ENCODE measurements around the gene C1orf21. TPM values are rescaled to one million over a fixed set of nuclear protein-coding genes. Genes with fewer than 3 reads are reported as not detected.

C1orf21 gene
- polyA plus RNA-seq, 1 of the 3 experiments (the other 2 are of a cell fraction), result 4.8 TPM

- Histone ChIP-seq H3K4me1 (ENCODE audit: control insufficient read depth in 1 of 2, insufficient read depth in 2 of 2, low read depth in 1 of 2, low read length in 1 of 2) (no peaks in the 10 kb centered on the region; a peak in 1 of 4 replicates), H3F3A (replicated peaks; ENCODE audit: insufficient read depth) (no peaks in the 10 kb centered on the region), H4K20me1 (ENCODE audit: insufficient read depth) (no peaks in the 10 kb centered on the region), H3K4me2 (no peak overlapping the region), H3K9ac (no peak overlapping the region), H3K4me3 (ENCODE audit: low read depth in 2 of 2, low read length in 1 of 2) (no peak overlapping the region), H3K27me3 (ENCODE audit: insufficient read depth) (no peaks in the 10 kb centered on the region), H3K9me2 (no peaks in the 10 kb centered on the region), H3K79me2 (ENCODE audit: insufficient read depth) (no peaks in the 10 kb centered on the region), H3K27ac (ENCODE audit: low read depth in 2 of 2, low read length in 1 of 2) (no peak overlapping the region), H2AFZ (ENCODE audit: low read depth) (no peak overlapping the region), H3K36me3 (replicated peaks in 1 of 2; ENCODE audit: control insufficient read depth in 1 of 2, insufficient read depth in 2 of 2, low read length in 1 of 2) (no peaks in the 10 kb centered on the region), H3K9me3 (no peaks in the 10 kb centered on the region)
- CTCF ChIA-PET, result no interaction called here
- no peak for DNase-seq
- TF ChIP-seq GATA2 (CRISPR knock-in tag; IDR thresholded peaks at IDR 0.05) (no peak), MEF2A (IDR thresholded peaks at IDR 0.05; ENCODE audit: borderline replicate concordance, low read depth) (no peak), MAX (IDR thresholded peaks at IDR 0.05; ENCODE audit: low read depth) (no peak), YY1 (IDR thresholded peaks at IDR 0.05; ENCODE audit: low read depth) (no peak), NFIC (IDR thresholded peaks at IDR 0.05; ENCODE audit: borderline replicate concordance) (no peak)
- WGBS (ENCODE audit: low lambda C conversion rate), result 16% methylated on average over 1 of the region's 1 CpG
- POLR2A ChIA-PET, result no interaction called here
Observed at GRCh38 chr1:184643661-184644060, 256.8 kb downstream of the C1orf21 start.

- Histone ChIP-seq H2AFZ (ENCODE audit: low read depth) (no peak overlapping the region), H3K4me2 (no peak overlapping the region), H3K27me3 (ENCODE audit: insufficient read depth) (no peaks in the 10 kb centered on the region), H3F3A (replicated peaks; ENCODE audit: insufficient read depth) (peaks cover 8% of the 10 kb centered on the region), H3K27ac (ENCODE audit: low read depth in 2 of 2, low read length in 1 of 2) (no peak overlapping the region), H3K79me2 (ENCODE audit: insufficient read depth) (no peaks in the 10 kb centered on the region), H3K9me3 (no peaks in the 10 kb centered on the region), H3K9ac (no peak overlapping the region), H3K9me2 (no peaks in the 10 kb centered on the region), H4K20me1 (ENCODE audit: insufficient read depth) (no peaks in the 10 kb centered on the region), H3K4me1 (ENCODE audit: control insufficient read depth in 1 of 2, insufficient read depth in 2 of 2, low read depth in 1 of 2, low read length in 1 of 2) (peaks cover 0 to 8% of the 10 kb centered on the region in 2 experiments; a peak in 2 of 4 replicates), H3K36me3 (replicated peaks in 1 of 2; ENCODE audit: control insufficient read depth in 1 of 2, insufficient read depth in 2 of 2, low read length in 1 of 2) (no peaks in the 10 kb centered on the region), H3K4me3 (ENCODE audit: low read depth in 2 of 2, low read length in 1 of 2) (no peak overlapping the region)
- TF ChIP-seq RAD21 (IDR thresholded peaks at IDR 0.05; ENCODE audit: low read length) (no peak), SIN3A (IDR thresholded peaks at IDR 0.05; ENCODE audit: borderline replicate concordance, low read depth, low read length) (no peak), YY1 (IDR thresholded peaks at IDR 0.05; ENCODE audit: low read depth) (no peak), USF2 (IDR thresholded peaks at IDR 0.05; ENCODE audit: borderline replicate concordance, low read depth, low read length) (no peak), IRF3 (IDR thresholded peaks at IDR 0.05; ENCODE audit: low read depth, low read length) (no peak), JUND (IDR thresholded peaks at IDR 0.05) (no peak), MXI1 (IDR thresholded peaks at IDR 0.05; ENCODE audit: low read depth, low read length) (no peak), RFX5 (IDR thresholded peaks at IDR 0.05; ENCODE audit: low read length) (no peak), ELF1 (IDR thresholded peaks at IDR 0.05) (no peak), FOXJ3 (CRISPR knock-in tag; IDR thresholded peaks at IDR 0.05) (no peak), REST (IDR thresholded peaks at IDR 0.05; ENCODE audit: low read depth, low read length) (no peak), PBX3 (IDR thresholded peaks at IDR 0.05) (no peak), FOSL2 (IDR thresholded peaks at IDR 0.05; ENCODE audit: borderline replicate concordance, low read depth) (no peak), NFIC (IDR thresholded peaks at IDR 0.05; ENCODE audit: borderline replicate concordance) (no peak), GATA2 (CRISPR knock-in tag; IDR thresholded peaks at IDR 0.05) (no peak)
- 89% methylated on average over 9 of the region's 11 CpGs for WGBS (ENCODE audit: low lambda C conversion rate)
- DNase-seq, result no peak
- ChIA-PET CTCF (no interaction called here), POLR2A (no interaction called here)
Observed at GRCh38 chr1:184644771-184645170, 257.9 kb downstream of the C1orf21 start.

All from SK-N-SH (cell line).